GM18499 (cell line): ENCODE results near the gene SMOC2.

Source experiments
- ATAC-seq: cut with Tn5 transposase; IDR thresholded peaks from one replicate; pipeline ENCODE4 v1.9.1; 2021; ENCODE audit warnings: moderate number of reproducible peaks; ENCODE audit not compliant: insufficient read depth, unreplicated experiment

Gene SMOC2

DNA sequence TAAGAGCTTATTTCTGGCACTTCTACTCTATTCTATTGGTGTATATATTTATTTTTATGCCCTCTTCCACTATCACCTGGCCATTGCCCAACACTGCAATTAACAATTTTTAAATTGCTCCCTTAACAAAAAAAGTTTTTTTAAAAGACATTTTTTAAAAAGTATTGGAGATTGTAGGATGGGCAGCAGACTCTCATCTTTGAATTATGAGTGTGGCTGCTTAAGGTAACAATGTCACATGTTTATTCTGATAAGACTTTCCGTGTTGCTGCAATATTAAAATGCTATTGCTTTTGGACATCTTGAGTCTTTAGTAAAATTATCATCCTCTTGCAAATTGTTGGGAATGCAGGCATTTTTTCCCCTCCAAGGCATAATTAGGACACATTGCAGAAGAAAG lies 31.4 kb downstream of the SMOC2 start:
- ATAC-seq = no peak

DNA sequence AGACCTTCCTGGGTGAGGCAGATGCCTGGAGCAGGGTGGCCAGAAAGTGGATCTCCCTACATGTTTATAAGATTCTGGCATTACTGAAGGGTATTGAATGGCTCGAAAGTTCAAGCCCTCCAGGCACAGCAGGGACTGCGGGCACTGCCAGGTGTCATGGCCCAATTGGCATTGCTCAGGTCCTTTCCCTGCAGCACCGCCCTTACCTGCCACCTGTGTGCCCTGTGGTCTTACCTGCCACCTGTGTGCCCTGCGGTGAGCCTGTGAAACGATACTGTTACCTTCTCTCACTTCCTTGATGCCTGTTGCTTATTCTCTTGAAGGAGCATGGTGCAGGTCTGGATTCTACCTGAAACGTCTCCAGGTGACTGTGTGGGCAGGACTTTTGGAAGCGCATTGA lies 32.2 kb downstream of the SMOC2 start:
- no peak for ATAC-seq

DNA sequence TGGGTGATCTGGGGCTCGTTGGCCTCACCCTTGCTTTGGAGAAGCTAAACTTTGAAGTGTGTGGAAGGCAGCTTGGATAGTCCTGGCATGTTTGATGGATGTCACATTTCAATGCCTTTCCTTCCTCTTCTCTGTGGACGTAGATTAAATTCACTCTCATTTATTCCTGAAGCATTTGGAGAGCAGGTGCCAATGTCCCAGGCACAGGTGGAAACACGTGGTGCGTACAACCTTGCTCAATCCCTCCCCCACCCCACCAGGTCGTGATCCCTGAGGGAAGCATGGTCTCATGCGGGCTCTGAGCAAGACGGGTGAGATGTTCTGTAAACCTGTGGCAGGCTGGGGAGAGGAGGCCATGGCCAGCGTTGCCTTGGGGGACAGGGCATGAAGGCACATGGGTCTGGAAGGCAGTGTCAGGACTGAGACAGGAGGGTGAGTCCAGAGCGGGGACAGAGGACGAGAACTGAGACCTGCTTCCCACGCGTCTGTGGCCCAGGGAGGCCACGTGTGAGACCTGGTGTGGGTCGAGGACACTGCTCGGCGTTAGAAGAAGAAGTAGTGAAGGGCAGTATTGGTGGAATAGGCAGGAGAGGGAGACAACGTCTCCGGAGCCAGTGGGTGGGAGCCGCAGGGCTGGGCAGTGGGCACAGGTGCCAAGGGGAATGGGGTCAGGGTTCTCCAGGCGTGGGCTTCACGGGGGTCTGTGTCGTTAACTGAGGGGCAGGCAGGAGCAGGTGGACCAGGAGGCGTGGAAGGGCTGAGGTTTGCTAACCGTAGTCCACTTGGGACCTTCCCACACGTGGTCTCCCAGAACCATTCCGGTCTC lies 34.4 kb downstream of the SMOC2 start:
- ATAC-seq = no peak

DNA sequence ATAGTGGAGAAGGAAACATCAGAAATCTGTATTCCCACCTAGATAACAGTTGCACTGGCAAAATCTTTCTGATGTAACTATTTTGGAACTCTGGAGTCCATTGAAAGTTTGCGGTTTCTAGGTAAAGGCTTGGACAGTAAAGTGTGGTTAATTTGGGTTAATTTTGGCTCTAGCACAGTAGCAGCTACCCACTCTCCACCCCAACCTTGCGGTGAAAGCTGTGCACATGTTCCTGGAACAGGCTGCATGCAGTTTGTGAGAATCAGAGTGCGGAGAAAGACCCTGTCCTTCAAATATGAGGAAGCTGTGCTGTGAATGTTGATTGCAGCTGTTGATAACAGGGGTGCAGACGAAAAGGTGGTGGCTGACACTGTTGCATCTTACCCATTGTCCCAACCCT lies 38.4 kb downstream of the SMOC2 start:
- no peak for ATAC-seq

DNA sequence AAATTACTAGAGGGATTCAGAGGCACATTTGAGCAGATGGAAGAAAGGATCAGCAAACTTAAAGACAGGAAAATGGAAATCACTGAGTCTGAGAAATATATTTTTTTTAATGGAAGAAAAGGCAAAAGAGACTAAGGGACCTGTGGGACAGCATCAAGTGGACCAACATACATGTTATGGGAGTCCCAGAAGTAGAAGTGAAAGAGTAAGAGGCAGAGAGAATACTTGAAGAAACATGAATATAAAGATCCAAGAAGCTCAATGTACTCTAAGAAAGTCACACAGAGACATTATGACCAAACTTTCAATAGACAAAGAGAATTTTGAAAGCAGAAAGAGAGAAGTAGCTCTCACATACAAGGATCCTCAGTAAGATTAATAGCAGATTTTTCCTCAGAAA lies 39.5 kb downstream of the SMOC2 start:
- no peak for ATAC-seq

DNA sequence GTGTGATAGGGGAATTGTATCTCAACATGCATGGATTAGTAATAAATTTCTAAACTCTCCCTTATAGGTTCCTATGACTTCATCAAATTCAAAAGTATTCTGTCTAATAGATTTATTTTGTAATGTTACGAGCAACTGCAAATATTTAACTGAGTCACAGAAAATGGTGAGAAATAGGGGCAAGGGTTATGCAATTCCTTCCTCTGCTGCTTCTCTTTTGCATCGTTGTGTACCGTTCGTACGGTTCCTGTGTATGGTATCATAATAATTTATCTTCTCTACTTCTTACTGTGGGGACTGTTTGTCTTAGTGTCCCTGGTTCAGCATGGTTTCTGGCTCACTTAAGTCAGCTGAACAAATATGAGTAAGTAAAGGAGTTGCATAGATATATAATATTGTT lies 44.8 kb downstream of the SMOC2 start:
- no peak for ATAC-seq

DNA sequence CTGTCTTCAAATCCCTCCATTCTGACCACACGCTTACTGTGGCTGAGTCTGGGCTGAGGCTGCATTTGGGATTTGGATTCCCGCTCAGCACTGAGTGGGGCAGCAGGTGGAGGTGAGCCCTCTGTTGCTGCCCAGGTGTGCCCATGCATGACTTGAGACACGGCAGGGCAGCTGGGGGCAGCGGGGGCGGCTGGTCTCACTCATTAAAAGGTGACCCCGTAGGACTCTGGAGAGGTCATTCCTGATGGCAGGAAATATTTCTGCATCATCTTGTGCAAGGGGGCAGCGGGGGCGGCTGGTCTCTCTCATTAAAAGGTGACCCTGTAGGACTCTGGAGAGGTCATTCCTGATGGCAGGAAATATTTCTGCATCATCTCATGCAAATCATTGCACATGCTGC lies 49.8 kb downstream of the SMOC2 start:
- no peak for ATAC-seq

DNA sequence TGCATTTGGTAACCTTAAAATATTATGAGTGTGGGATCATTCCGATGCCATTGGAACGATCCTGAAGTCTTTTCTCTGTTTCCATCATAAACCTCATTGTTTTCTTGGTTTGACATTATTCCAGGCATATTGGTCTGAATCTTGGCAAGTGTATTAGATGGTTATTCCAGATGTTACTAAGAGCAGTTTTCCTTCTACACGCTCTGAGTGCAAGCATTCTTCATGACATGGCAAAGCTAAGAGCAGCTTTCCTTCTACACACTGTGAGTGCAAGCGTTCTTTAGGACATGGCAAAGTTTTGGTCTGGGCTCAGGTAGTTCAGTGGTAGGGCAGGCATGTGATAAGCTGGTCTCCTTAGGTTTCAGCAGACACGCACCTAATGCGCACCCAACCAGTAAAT lies 53.0 kb downstream of the SMOC2 start:
- no peak for ATAC-seq

DNA sequence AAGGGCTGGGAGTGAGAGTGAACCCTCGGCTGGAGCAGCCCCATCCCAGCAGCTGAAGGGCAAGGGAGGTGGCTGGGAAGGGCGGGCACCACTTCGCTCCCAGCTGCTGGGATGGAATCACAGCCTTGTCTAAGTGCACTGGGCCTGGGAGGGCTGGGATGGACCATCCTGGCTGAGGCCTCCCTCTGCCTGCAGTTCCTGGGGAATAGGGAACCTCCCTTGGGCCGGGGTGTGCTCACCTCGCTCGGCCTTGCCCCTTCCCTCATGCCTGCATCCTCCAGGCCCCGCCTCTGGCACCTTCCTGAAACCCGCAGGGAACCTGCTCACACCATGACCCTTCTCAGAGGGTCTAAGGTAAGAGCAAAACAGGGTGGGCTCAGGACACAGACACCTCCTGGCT lies 53.7 kb downstream of the SMOC2 start:
- no peak for ATAC-seq

DNA sequence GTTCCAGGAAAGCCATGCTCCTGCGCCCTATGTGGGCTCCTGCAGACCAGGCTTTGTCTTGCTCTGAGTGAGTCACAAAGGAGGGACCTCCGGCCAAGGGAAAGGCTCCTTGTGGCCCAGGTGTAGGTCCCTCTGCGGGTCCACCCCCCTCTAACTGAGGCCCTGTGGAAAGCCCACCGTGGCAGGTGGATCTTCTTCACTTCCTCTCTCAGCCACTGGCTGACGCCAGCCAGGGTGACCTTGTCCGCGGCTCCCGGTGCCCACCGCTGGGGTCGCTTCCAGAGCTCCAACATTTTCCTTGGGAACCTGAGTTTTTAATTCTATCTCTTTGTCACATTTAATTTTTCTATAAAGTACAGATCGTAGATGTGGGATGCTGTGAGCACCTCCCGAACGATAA lies 54.1 kb downstream of the SMOC2 start:
- ATAC-seq = no peak

DNA sequence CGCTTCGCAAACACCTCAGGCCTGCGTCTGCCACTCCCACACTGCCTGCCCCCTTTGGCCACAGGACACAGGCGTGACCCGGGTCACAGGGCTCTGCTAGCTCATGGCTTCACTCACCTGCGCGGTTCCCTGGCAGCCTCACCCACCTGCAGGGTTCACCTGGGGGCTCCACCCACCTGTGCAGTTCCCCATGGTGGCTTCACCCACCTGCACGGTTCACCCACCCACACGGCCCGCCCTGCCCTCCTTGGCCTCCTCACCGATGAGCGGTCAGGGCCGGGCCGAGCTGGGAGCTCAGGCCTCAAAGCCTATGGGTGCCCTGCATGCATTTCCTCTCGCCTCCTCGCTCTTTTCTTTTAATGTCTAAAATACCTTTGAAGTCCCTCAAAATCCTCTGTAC lies 54.7 kb downstream of the SMOC2 start:
- no peak for ATAC-seq

DNA sequence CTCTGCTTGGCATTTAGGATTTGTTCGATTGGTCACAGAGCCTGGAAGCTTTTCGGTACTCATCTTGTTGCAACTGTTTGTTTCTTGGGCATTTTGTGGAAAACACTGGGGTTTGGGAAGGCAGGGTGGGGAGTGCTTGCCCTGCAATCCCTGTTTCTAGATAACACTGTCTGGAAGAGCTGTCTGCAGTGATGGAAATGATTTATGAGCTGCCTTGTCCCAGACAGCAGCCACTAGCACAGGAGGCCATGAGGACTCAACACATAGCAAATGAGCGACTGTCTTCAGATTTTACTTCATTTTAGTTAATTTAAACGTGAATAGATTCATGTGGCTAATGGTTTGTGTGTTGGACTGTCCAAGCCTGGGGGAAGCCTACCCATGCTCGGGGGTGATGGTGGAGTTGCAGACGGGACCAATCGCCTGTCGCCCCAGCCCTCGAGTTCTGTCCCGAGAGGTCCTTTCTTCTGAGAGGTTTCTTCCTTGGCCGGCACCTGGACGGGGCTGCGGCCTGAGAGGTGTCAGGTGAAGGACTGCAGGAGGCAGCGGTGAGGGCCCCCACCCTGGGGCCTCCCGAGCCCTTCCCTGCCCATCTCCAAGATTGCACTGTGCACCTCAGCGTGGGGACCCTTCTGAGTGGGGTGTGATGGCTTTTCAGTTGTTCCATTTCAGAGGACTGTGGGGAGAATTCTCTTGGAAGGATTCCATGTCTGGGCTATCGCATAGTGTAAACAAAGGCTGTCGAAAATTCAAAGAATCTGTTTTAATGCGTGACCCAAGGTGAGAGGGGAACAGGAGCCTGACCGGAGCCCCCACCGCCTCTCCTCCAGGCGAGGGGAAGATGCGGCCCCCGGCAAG lies 55.4 kb downstream of the SMOC2 start:
- no peak for ATAC-seq

DNA sequence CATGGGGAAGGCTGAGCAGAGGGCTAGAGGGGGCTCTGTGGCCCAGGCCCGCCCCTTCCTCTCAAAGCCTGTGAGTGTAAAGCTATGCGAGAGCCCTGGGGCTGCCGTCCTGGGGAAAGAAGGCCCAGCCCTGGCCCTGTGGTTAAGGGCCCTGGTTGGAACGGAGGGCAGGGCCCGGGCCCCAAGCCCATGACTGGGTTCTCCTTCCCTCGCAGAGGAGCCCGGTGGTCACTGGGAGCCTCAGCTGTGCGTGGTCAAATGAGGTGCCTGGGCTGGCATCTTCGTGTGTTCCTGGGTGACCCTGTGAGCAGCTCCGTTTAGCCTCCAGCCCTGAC lies 56.0 kb downstream of the SMOC2 start:
- ATAC-seq = no peak

DNA sequence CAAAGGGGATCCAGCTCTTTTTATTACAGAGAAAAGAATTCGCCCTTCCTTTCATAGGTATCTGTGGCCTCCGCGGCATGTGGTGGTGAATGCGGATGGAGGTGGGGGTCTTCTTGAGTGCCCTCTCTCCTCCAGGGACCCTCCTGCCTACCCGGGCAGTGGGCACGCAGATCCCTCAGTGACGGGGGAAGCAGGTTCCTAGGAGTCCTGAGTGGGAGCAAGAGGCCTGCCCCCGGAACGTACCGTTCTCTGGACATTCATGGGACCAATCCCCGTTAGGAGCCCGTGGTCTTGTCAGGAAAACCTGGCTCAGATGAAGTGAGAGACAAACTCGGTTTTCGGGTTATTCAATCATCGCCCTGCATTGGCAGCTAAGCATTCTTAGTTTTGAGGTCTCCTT lies 56.4 kb downstream of the SMOC2 start:
- no peak for ATAC-seq

DNA sequence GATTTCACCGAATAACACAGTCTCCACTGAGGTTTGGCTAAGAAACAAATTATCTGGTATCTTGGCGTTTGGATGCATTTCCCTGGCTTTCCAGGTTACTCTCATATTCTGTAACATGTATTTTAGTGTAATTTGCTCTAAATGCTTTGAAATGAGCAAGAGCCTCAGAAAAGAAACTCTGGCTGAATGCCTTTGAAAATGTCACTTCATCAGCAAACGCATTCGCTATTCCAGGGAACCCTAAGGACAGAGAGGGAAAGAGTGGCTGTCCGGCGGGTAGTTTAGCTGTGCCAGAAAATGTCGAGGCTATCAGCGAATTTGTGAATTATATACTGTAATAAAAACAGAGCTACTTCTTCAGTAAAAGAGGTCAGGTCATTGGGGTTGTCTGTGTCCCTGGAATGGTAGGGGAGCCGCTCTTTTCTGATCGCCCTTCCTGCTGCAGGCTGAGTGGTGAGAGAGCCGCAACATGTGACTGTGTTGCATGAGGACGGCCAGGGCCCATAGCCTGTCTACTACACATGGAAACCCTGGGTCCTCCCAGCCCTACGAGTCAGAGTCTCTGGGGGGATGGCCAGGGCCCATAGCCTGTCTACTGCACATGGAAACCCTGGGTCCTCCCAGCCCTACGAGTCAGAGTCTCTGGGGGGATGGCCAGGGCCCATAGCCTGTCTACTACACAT lies 57.3 kb downstream of the SMOC2 start:
- no peak for ATAC-seq

DNA sequence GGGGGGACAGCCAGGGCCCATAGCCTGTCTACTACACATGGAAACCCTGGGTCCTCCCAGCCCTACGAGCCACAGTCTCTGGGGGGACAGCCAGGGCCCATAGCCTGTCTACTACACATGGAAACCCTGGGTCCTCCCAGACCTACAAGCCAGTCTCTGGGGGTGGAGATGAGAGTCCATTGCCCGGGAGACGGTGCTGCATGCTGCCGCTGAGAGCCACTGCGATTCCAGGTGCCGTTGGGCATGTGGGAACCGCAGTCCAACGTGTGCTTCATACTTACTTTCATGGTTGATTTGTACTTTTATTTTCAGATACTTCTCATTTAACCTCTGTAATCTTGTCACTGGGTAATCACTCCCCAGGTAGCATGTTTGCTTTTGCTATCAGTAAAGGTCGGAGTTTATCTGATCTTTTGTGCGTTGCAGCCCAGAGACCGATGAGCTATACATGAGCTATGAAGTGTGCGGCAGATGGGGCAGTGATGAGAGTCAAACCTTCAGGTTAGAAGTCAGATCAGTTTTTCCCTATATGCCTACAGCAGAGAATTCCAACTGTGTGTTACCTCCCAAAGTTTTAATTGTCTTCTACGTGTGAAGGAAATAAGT lies 58.2 kb downstream of the SMOC2 start:
- no peak for ATAC-seq

DNA sequence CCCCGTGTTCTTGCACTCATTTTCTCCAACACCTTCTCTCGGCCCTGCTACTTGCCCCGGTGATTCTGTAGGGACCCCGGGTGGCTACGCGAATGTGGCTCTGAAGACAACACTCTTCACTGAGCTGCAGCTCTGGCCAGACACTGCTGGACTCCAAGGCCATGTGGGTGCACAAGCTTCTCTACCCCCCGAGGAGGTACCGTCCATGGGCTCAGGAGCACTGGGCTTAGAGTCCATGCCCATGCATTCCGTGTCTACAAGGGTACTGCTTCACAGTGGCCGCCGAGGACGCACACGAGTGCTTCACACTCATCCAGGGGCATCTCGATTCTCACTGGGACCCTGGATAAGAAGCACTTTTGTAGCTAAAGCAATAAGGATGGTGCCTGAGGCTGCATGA lies 59.5 kb downstream of the SMOC2 start:
- ATAC-seq = no peak

DNA sequence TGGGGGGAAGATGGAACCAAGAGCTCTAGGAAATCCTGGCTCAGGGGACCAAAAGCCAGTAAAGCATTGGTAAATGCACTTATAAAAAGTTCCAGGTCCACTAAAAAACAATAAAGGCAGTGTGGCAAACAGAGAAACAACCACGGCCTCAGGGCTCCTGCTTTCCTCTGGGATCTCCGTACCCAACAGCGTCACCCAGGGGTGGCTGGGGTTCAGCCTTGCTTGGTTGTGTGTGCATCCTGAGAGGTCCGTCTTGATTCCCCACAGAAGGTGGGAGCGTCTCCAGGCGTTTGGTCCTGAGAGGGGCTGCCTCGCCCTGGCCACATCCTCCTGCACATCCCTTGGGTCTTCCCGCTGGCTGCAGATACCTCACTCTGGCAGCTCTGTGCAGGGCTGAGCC lies 60.6 kb downstream of the SMOC2 start:
- ATAC-seq = no peak

DNA sequence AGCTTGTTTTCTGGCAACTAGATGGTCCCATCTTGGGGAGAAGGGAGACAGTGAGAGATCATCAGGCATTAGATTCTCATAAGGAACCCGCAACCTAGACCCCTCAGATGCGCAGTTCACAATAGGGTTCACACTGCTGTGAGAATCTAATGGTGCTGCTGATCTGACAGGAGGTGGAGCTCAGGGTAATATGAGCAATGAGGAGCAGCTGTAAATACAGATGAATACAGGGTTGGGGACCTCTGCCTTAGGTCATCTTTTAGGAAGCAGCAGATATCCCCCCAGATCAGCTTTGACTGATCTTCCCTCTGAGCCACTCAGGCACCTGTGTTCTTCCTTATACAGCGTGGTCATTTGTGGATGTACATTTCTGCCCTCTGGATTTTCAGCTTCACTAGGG lies 63.4 kb downstream of the SMOC2 start:
- no peak for ATAC-seq

DNA sequence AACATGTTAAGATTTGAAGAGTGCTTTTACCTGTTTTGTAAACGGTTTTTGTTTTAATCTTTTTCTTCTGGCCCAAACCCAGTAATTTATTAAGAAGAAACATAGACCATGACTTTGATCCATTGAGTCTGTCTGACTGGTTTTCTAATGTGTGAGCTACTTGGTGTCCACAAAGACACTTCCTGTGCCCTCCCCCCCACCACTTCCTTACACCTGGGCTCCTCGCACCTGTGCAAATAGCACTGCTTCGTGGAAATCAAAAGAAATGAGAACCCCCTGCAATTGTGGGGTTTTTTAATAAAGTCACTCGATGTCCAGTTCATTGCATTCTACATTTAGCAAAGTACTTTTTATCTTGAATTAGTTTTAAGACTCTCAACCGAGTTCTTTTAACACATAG lies 65.5 kb downstream of the SMOC2 start:
- no peak for ATAC-seq

DNA sequence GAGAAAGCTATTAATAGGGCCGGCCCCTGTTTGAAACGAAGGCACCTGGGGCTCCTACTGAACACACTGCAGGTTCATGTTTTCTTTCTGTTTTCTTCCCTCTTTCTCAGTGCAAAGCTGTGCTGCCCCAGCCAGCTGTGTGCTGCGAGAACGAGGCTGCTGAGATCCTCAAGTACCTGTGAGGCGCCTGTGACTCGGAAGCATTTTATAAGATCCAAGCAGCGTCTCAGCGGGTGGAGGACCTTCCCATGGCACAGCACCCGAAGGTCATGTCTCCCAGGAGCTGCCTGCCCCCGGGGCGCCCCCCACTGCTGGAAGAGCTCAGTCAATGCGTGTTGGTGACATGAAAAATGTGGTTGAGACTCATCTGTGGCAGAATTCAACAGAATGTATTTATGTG lies 66.3 kb downstream of the SMOC2 start:
- ATAC-seq = no peak
